Bone marrow (tissue), 2 donors: ENCODE results near the gene SLC6A2.
A peak's percentile ranks its signal among the peaks of the same experiment; 100 is the strongest.
"Not testable (repeated sequence)": the region's sequence is repeated elsewhere in the genome, so short reads cannot be mapped to it uniquely, and the experiment has no call there.

Source experiments
- DNase-seq, 2 donors: peaks; one replicate each; lab custom pipeline; 2025; lab: John Stamatoyannopoulos, UW

SLC6A2 gene

GRCh38 chr16:55711959-55712876 is 56.4 kb downstream of the SLC6A2 start:
- peak; percentile 7 to 19 for DNase-seq

- DNase-seq: no peak
These were observed 57.3 kb downstream of the SLC6A2 start for GRCh38 chr16:55713103-55713502.

DNA sequence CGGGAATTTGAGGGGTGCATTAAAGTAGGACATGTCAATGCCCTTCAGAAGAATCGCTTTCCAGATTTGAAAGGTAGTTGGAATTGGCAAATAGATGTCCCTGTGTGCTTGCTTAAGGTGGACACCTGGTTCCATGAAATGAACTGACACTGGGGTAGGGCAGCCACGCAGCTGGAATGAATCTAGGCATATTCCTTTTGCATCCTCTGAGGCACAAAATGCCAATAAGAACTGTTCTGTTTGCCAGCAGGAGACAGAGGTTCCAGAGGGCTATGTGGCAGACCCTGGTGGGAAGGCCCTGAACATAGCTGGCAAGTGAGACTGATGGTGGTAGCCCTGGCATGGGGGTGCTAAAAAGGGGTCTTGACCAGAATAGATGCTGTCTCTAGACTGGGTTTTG is 61.5 kb downstream of the SLC6A2 start:
- DNase-seq: no peak

DNA sequence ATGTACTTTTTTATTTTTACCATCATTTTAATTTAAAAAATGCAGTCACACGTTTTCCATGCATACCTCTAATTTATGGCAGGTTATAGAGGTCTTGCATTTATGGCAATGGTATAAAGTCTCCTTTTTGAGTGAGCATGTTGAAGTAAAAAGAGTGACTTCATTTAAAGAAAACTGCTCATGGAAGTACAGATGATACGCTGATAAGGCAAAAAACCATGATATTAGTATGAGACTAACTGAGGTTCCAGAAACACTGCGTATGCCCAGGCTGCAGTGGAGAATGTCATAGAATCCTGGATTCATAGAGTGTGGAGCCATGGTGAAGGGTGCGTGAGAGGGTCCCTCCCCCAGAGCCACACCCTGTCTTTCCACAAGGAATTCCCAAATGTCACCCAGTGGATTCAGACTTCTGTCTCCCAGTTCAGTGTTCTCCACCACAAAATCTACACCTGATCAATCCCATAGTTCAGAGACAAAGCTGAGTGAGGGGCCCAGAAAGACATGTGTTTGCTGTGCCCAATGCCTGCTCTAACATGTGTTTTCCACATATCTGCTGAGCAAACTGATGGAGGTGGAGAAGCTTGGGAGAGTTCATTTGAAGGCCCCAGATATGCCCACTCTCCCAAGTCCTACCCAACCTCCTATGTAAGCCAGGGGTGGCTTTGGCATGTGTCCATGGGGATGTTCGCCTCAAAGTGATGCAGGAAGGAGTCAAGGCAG is 69.4 kb downstream of the SLC6A2 start:
- DNase-seq: no peak

GRCh38 chr16:55728797-55729196 is 73.0 kb downstream of the SLC6A2 start:
- no peak for DNase-seq

GRCh38 chr16:55730115-55730514 is 74.3 kb downstream of the SLC6A2 start:
- DNase-seq: no peak

- no peak for DNase-seq
These were observed 76.7 kb downstream of the SLC6A2 start for GRCh38 chr16:55732496-55732895.

- DNase-seq: no peak
These were observed 78.9 kb downstream of the SLC6A2 start for GRCh38 chr16:55734665-55735064.

- DNase-seq: no peak
These were observed 79.5 kb downstream of the SLC6A2 start for GRCh38 chr16:55735120-55735781.

DNA sequence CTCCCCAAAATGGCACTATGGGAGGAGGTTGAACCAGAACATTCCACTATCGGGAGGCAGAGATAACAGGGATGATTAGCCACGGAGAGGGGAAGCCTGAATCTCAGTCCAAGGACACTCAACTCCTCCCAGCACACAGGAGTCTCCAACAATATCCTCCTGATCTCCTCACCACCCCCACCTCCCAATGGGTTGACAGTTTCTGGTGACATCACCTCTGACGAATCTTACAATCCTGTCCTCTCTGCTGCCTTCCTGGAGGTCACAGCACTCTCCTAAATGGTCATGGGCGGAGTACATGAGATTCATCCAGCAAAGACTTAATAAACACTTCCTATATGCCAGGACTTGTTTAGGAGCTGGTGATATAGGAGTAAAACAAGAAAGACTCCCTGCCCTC is 80.9 kb downstream of the SLC6A2 start:
- no peak for DNase-seq

DNA sequence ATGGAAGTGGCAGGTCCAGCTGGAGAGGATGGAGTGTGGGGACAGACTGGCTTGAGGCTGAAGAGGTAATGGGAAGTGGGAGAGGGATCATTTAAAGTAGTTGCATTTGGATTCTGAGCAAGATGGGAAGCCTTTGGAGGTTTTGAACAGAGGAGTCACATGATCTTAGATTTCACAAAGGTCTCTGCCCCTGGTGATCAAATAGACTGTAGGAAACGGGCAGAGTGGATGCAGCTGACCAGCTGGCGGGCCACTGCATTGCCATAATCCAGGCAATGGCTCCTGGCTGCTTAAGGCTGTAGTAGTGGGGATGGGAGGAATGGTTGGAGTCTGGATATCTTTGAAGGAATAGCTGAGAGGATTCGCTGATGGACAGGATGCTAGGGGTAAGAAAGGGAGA is 81.5 kb downstream of the SLC6A2 start:
- DNase-seq: no peak

GRCh38 chr16:55737966-55738365 is 82.2 kb downstream of the SLC6A2 start:
- DNase-seq: no peak

DNA sequence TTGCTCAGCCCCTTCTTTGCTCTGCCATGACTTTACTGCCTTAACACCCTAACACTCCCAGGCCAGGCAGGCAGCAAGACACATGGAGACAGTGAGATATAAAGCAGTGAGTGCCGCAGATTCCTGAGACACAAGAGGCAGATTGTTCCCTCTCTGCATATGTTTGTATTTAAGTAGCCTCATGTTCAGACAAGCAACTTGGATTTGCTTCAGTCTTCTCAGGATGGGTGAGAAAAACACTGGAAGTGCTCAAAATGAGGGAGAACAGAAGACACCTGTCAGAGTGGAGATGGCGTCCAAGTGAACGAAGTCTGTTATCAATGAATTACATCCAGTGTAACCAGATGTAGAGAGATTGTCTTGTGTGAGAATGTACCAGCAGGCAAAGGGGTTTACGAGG is 90.3 kb downstream of the SLC6A2 start:
- no peak for DNase-seq

DNA sequence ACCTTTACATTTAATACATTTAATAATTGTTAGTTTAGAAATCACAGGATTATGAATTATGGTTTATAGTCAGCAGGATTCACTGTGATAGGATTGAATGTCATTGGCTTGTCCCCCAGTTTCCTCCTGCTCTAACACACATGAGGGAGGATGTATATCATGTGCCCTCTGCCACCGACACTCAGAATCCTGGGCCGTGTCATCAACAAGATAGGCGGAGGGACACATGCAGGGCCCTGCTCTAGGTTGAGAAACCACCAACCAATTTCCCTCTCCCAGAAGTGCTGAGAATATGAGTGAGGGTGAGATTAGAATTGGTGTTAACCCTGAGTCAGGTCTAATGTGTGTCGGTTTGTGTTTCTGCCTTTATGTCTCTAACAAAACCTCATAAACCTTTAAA is 92.0 kb downstream of the SLC6A2 start:
- no peak for DNase-seq

GRCh38 chr16:55752465-55753144 is 96.8 kb downstream of the SLC6A2 start:
- DNase-seq: not testable (repeated sequence)

GRCh38 chr16:55753145-55753631 is 97.4 kb downstream of the SLC6A2 start:
- not testable (repeated sequence) for DNase-seq
